IMR-90 (cell line): ENCODE results near the gene RAG1. TPM values are rescaled to one million over a fixed set of nuclear protein-coding genes. Genes with fewer than 3 reads are reported as not detected.

Experiments
- ATAC-seq: fragments of 200-7000 bp; cut with Tn5 transposase; 2 replicates; pipeline ENCODE4 v1.9.1; 2020; ENCODE audit warnings: low read depth, mild to moderate bottlenecking, moderate library complexity
- BruUV-seq: library from RNA; stranded (reverse); fragments of 400-500 nt; replicated peaks from 2 replicates; lab custom pipeline; 2021; lab: Mats Ljungman, UMichigan
- CTCF ChIA-PET: fragments of 300-600 bp; formaldehyde crosslinking; extraction: SDS; loops from one replicate; lab custom pipeline; 2021; ENCODE audit warnings: antibody characterized with exemption; lab: Yijun Ruan, JAX
- POLR2A ChIA-PET: fragments of 300-600 bp; sonication (Branson Sonifier 250); formaldehyde crosslinking; loops from one replicate; lab custom pipeline; 2022; ENCODE audit warnings: antibody characterized with exemption; ENCODE audit not compliant: unreplicated experiment; lab: Charles Lee
- DNase-seq: peaks from one replicate; pipeline ENCODE4 v3.0.0; 2013
- H2AFZ ChIP-seq: replicated peaks from 2 replicates; pipeline ENCODE3; 2013; ENCODE audit warnings: low read length, mild to moderate bottlenecking; ENCODE audit not compliant: poor library complexity
- H2AK5ac ChIP-seq: 2 replicates; pipeline ENCODE4 v1.6.1; 2013; ENCODE audit warnings: low read depth, low read length, inconsistent platforms
- H2AK9ac ChIP-seq: replicated peaks from 2 replicates; pipeline ENCODE3; 2013; ENCODE audit warnings: mild to moderate bottlenecking, low read depth, low read length, moderate library complexity; ENCODE audit not compliant: poor library complexity
- H2BK120ac ChIP-seq: 2 replicates; pipeline ENCODE4 v1.6.1; 2013; ENCODE audit warnings: low read depth, low read length, inconsistent platforms
- H2BK15ac ChIP-seq: 3 replicates; pipeline ENCODE4 v1.6.1; 2013; ENCODE audit warnings: low read depth, low read length, inconsistent platforms
- H2BK20ac ChIP-seq: 2 replicates; pipeline ENCODE4 v1.6.1; 2013; ENCODE audit warnings: low read depth, mild to moderate bottlenecking, inconsistent platforms, low read length, moderate library complexity
- H2BK5ac ChIP-seq: 2 replicates; pipeline ENCODE4 v1.6.1; 2013; ENCODE audit warnings: mild to moderate bottlenecking, low read depth, low read length, inconsistent platforms; ENCODE audit not compliant: poor library complexity, severe bottlenecking
- H3K14ac ChIP-seq: replicated peaks from 2 replicates; pipeline ENCODE4 v1.6.1; 2013; ENCODE audit warnings: low read depth, low read length, inconsistent platforms
- H3K18ac ChIP-seq: 2 replicates; pipeline ENCODE4 v1.6.1; 2013; ENCODE audit warnings: low read depth, low read length, control low read depth
- H3K23ac ChIP-seq: 2 replicates; pipeline ENCODE4 v1.6.1; 2013; ENCODE audit warnings: low read depth, low read length, inconsistent platforms
- H3K27ac ChIP-seq: 2 replicates; pipeline ENCODE4 v1.5.1; 2013; ENCODE audit warnings: mild to moderate bottlenecking, control low read depth, low read length; ENCODE audit not compliant: insufficient read depth
- H3K27me3 ChIP-seq: 2 replicates; pipeline ENCODE4 v1.6.1; 2013; ENCODE audit warnings: low read length; ENCODE audit not compliant: control insufficient read depth, insufficient read depth
- H3K36me3 ChIP-seq: 2 replicates; pipeline ENCODE4 v1.6.1; 2013; ENCODE audit warnings: low read length, mixed read lengths; ENCODE audit not compliant: control insufficient read depth, insufficient read depth
- H3K4ac ChIP-seq: 2 replicates; pipeline ENCODE4 v1.6.1; 2013; ENCODE audit warnings: low read depth, low read length, inconsistent platforms
- H3K4me1 ChIP-seq: 2 replicates; pipeline ENCODE4 v1.6.1; 2013; ENCODE audit warnings: low read length, mixed read lengths; ENCODE audit not compliant: control insufficient read depth, insufficient read depth
- H3K4me2 ChIP-seq: 2 replicates; pipeline ENCODE4 v1.6.1; 2013; ENCODE audit warnings: low read depth, mild to moderate bottlenecking, control low read depth, low read length, moderate library complexity
- H3K4me3 ChIP-seq: 2 replicates; pipeline ENCODE4 v1.5.1; 2013; ENCODE audit warnings: low read depth, mild to moderate bottlenecking, control low read depth, low read length, moderate library complexity; ENCODE audit not compliant: insufficient read depth
- H3K56ac ChIP-seq: 2 replicates; pipeline ENCODE4 v1.6.1; 2013; ENCODE audit warnings: low read length, inconsistent platforms; ENCODE audit not compliant: insufficient read depth; ENCODE audit errors: extremely low read depth
- H3K79me1 ChIP-seq, 2 experiments: 2 replicates each; pipeline ENCODE4 v1.6.1; 2013; ENCODE audit warnings: low read length in 2 of 2, inconsistent platforms in 1 of 2, low read depth in 1 of 2
- H3K9ac ChIP-seq: 2 replicates; pipeline ENCODE4 v1.6.1; 2013; ENCODE audit warnings: low read depth, low read length, control low read depth
- H3K9me1 ChIP-seq: 2 replicates; pipeline ENCODE4 v1.6.1; 2013; ENCODE audit warnings: low read length, inconsistent platforms; ENCODE audit not compliant: insufficient read depth
- H3K9me3 ChIP-seq: 2 replicates; pipeline ENCODE4 v1.6.1; 2013; ENCODE audit warnings: low read length; ENCODE audit not compliant: control insufficient read depth, insufficient read depth
- H4K20me1 ChIP-seq: 2 replicates; pipeline ENCODE4 v1.6.1; 2013; ENCODE audit warnings: low read length, inconsistent platforms; ENCODE audit not compliant: insufficient read depth
- H4K5ac ChIP-seq: 2 replicates; pipeline ENCODE4 v1.6.1; 2013; ENCODE audit warnings: mild to moderate bottlenecking, low read depth, low read length, control low read depth
- H4K8ac ChIP-seq, 2 experiments: 2 replicates each; pipeline ENCODE4 v1.6.1; 2013; ENCODE audit warnings: low read depth in 2 of 2, low read length in 2 of 2, control low read depth in 1 of 2, inconsistent platforms in 1 of 2
- H4K91ac ChIP-seq: 2 replicates; pipeline ENCODE4 v1.6.1; 2013; ENCODE audit warnings: low read depth, low read length, inconsistent platforms; ENCODE audit not compliant: insufficient read depth
- CTCF ChIP-seq: conservative IDR thresholded peaks from 2 replicates; pipeline ENCODE4 v1.5.1; 2012; ENCODE audit warnings: mild to moderate bottlenecking, low read depth, low read length, improper control_type of control experiment
- NFE2L2 ChIP-seq: fragments of 150-350 bp; IDR thresholded peaks from 2 replicates; pipeline ENCODE4 v1.6.1; 2016; ENCODE audit warnings: low read depth, mild to moderate bottlenecking, low read length
- RAD21 ChIP-seq: IDR thresholded peaks from 2 replicates; pipeline ENCODE4 v1.6.1; 2012; ENCODE audit warnings: low read length, improper control_type of control experiment
- SMC3 ChIP-seq: fragments of 150-350 bp; IDR thresholded peaks from 2 replicates; pipeline ENCODE4 v1.6.1; 2016; ENCODE audit warnings: low read depth, mild to moderate bottlenecking, antibody characterized with exemption, low read length, moderate library complexity
- WGBS, 2 experiments: methylation state at CpG; one replicate each; pipeline versions ENCODE4 v1.1.5 to v1.1.7; 2013; ENCODE audit warnings: missing lambda C conversion rate in 2 of 2; ENCODE audit not compliant: insufficient read length in 1 of 2; ENCODE audit errors: extremely low coverage in 2 of 2; 5-methylcytosine and 5-hydroxymethylcytosine counted together
- dilution Hi-C: fragments of 300-500 bp; cut with HindIII; formaldehyde crosslinking; loops from one replicate; pipeline ENCODE4 v1.14.3; 2018; ENCODE audit warnings: low sequenced_read_pairs; ENCODE audit not compliant: unreplicated experiment
- in situ Hi-C: fragments of 300-500 bp; cut with MboI; formaldehyde crosslinking; loops from 3 replicates; pipeline ENCODE4 v1.14.3; 2019; ENCODE audit warnings: low sequenced_read_pairs, inconsistent platforms, mixed read lengths
- intact Hi-C: fragments of 100-400 bp; cut with micrococcal nuclease; formaldehyde crosslinking; loops from 2 replicates; pipeline ENCODE4 v1.10.0; 2022
- polyA plus RNA-seq, 3 experiments: library from polyadenylated mRNA; depleted of rRNA; stranded (reverse); fragments of >200 nt; gene quantifications; 2 replicates each; pipeline ENCODE4 v1.2.3, GENCODE V29; 2012; ENCODE audit warnings: low replicate concordance in 1 of 3
- total RNA-seq: library from RNA; depleted of rRNA; stranded (reverse); fragments of >200 nt; gene quantifications from 2 replicates; pipeline ENCODE4 v1.2.3, GENCODE V29; 2012

The RAG1 gene
- total and polyA plus RNA-seq, 2 of the 4 experiments (the other 2 are of a cell fraction) = 0.14 to 0.72 TPM

GRCh38 chr11:36564376-36565030 lies 3.3 kb upstream of the RAG1 start:
- Histone ChIP-seq H3K36me3 (no peaks in the 10 kb centered on the region), H3K79me1 (no peaks in the 10 kb centered on the region), H3K27ac (no peak overlapping the region), H2AK9ac (no peak overlapping the region), H3K18ac (no peak overlapping the region), H3K4me2 (peak overlapping the region; percentile 96), H4K20me1 (no peaks in the 10 kb centered on the region), H3K4me3 (peak overlapping the region; percentile 15; the same call in 1 of the 2 replicates), H3K4ac (no peak overlapping the region), H3K56ac (no peak overlapping the region), H2BK20ac (no peak overlapping the region), H2BK5ac (no peak overlapping the region), H4K8ac (no peak overlapping the region), H2BK120ac (no peak overlapping the region), H3K9ac (no peak overlapping the region), H2AK5ac (no peak overlapping the region), H4K5ac (no peak overlapping the region), H3K9me1 (no peaks in the 10 kb centered on the region), H3K4me1 (no peaks in the 10 kb centered on the region), H3K23ac (no peak overlapping the region), H4K91ac (no peak overlapping the region), H2BK15ac (no peak overlapping the region), H3K14ac (no peak overlapping the region), H2AFZ (peak overlapping the region; percentile 56), H3K9me3 (no peaks in the 10 kb centered on the region), H3K27me3 (peaks cover 26% of the 10 kb centered on the region)
- ATAC-seq (peak; percentile 94), DNase-seq (peak; percentile 61)
- TF ChIP-seq NFE2L2 = no peak
- peak; percentile 76 for TF ChIP-seq RAD21
- peak; percentile 60 for TF ChIP-seq SMC3
- TF ChIP-seq CTCF = peak; percentile 81
- BruUV-seq = no TSS peak
- in situ Hi-C loops = loop anchor here (5.0 kb wide), 2 partner anchors 108 to 183 kb away; no protein-coding TSS in a partner anchor
- ChIA-PET POLR2A (no interaction called here), CTCF (interaction anchor here (0.6 to 6.0 kb wide), 12 partner anchors 10 to 401 kb away, joined by 3 to 44 read pairs (median 5); no protein-coding TSS in a partner anchor)
- intact Hi-C loops = loop anchor here (1.0 kb wide), 3 partner anchors 58 to 183 kb away; no protein-coding TSS in a partner anchor
- no CpG with 5 or more reads among the region's 15 CpGs for WGBS, 2 experiments
- dilution Hi-C loops = no loop called here
